GM23338 (cell line): ENCODE measurements around the gene IGF2BP3.

Experiments used
- CTCF ChIP-seq, 2 experiments: fragments of 200-600 bp in 1 of 2; sonication (generic) in 1 of 2; conservative IDR thresholded peaks; 2 replicates each; pipeline versions ENCODE4 v1.5.1 to v1.6.1; 2016 to 2017; ENCODE audit warnings: antibody characterized with exemption in 2 of 2, low read depth in 2 of 2, mild to moderate bottlenecking in 2 of 2, moderate library complexity in 1 of 2
- ETS1 ChIP-seq: IDR thresholded peaks from 2 replicates; pipeline ENCODE4 v1.6.1; 2016; ENCODE audit warnings: antibody characterized with exemption
- EZH2 ChIP-seq: fragments of 200-600 bp; sonication (generic); IDR thresholded peaks from one replicate; pipeline ENCODE4 v1.8.0; 2017; ENCODE audit warnings: antibody characterized with exemption, mild to moderate bottlenecking, low read depth; ENCODE audit not compliant: unreplicated experiment
- EZH2phosphoT487 ChIP-seq: fragments of 200-600 bp; sonication (generic); IDR thresholded peaks from one replicate; pipeline ENCODE4 v1.8.1; 2018; ENCODE audit warnings: antibody characterized with exemption; ENCODE audit not compliant: unreplicated experiment
- POLR2AphosphoS5 ChIP-seq: IDR thresholded peaks from 2 replicates; pipeline ENCODE4 v1.6.1; 2016; ENCODE audit warnings: antibody characterized with exemption, low read depth
- STAT1 ChIP-seq: IDR thresholded peaks from one replicate; pipeline ENCODE4 v1.6.1; 2016; ENCODE audit warnings: antibody characterized with exemption; ENCODE audit not compliant: unreplicated experiment

DNA sequence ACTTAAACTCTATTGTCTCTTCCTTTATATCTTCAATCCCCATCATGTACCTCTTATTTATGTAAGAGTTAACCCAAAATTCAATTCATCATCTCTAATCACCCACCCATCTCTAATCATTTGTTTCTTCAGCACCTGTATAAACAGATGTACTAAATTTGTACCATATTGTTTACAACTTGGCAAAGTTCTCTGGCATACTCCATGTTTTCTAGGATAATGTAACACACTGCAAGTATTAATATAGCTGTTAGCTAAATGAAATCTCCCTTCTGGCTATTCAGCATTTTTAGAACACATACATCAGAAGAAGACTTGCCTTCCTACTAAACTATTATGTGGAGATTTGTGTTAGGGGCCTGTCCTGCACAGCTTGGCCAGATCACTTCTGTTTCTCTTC is 138.1 kb downstream of the IGF2BP3 start:
- TF ChIP-seq EZH2: no peak
- TF ChIP-seq STAT1: no peak
- TF ChIP-seq CTCF (conservative IDR thresholded peaks at IDR 0.05; ENCODE audit: low read depth in 2 of 2): no peak
- no peak for TF ChIP-seq ETS1
- no peak for TF ChIP-seq EZH2phosphoT487
- TF ChIP-seq POLR2AphosphoS5: no peak
